KBM-7 (cell line): ENCODE measurements around the gene PSMD9.
A peak's percentile ranks its signal among the peaks of the same experiment; 100 is the strongest.
"Not testable (repeated sequence)": the region's sequence is repeated elsewhere in the genome, so short reads cannot be mapped to it uniquely, and the experiment has no call there.

Experiments used
- DNase-seq: peaks from one replicate; pipeline ENCODE4 v3.0.0-alpha.2; 2015
- in situ Hi-C: fragments of 300-500 bp; cut with MboI; formaldehyde crosslinking; loops from 2 replicates; pipeline ENCODE4 v1.14.3; 2020; ENCODE audit warnings: low sequenced_read_pairs, low pct_unique_long_range_greater_than_20kb, mixed read lengths

The PSMD9 gene

GRCh38 chr12:121871467-121871866 is 17.1 kb upstream of the PSMD9 start:
- in situ Hi-C loops = no loop called here
- DNase-seq = no peak

GRCh38 chr12:121872546-121873215 is 15.9 kb upstream of the PSMD9 start:
- no peak for DNase-seq
- in situ Hi-C loops = no loop called here

GRCh38 chr12:121873216-121873569 is 15.4 kb upstream of the PSMD9 start:
- in situ Hi-C loops = no loop called here
- DNase-seq = no peak

GRCh38 chr12:121874071-121874470 is 14.5 kb upstream of the PSMD9 start:
- DNase-seq = peak; percentile 39
- in situ Hi-C loops = no loop called here

GRCh38 chr12:121875582-121875981 is 13.0 kb upstream of the PSMD9 start:
- DNase-seq = no peak
- in situ Hi-C loops = no loop called here

- DNase-seq, in situ Hi-C loops: not testable (repeated sequence)
Observed at GRCh38 chr12:121876080-121876447, 12.5 kb upstream of the PSMD9 start.

- in situ Hi-C loops = no loop called here
- no peak for DNase-seq
Observed at GRCh38 chr12:121883315-121883660, 5.3 kb upstream of the PSMD9 start.

GRCh38 chr12:121885129-121885528 is 3.5 kb upstream of the PSMD9 start:
- in situ Hi-C loops, DNase-seq: not testable (repeated sequence)

GRCh38 chr12:121888083-121888477 is 510 bp upstream of the PSMD9 start:
- in situ Hi-C loops = no loop called here
- DNase-seq = no peak

GRCh38 chr12:121889274-121889624 is 659 bp downstream of the PSMD9 start:
- in situ Hi-C loops = no loop called here

GRCh38 chr12:121889661-121890060 is 1.1 kb downstream of the PSMD9 start:
- in situ Hi-C loops, DNase-seq: not testable (repeated sequence)

More at GRCh38 chr12:121889274-121889624, 659 bp downstream of the PSMD9 start:
- no peak for DNase-seq

GRCh38 chr12:121892673-121893561 is 4.3 kb downstream of the PSMD9 start:
- DNase-seq = no peak
- in situ Hi-C loops = no loop called here

GRCh38 chr12:121893961-121894460 is 5.4 kb downstream of the PSMD9 start:
- DNase-seq = no peak
- in situ Hi-C loops = no loop called here

- peak; percentile 29 for DNase-seq
- in situ Hi-C loops = no loop called here
Observed at GRCh38 chr12:121894633-121895032, 6.0 kb downstream of the PSMD9 start.

- no peak for DNase-seq
- in situ Hi-C loops = no loop called here
Observed at GRCh38 chr12:121898287-121898686, 9.7 kb downstream of the PSMD9 start.

GRCh38 chr12:121899590-121899989 is 11.0 kb downstream of the PSMD9 start:
- in situ Hi-C loops = no loop called here
- no peak for DNase-seq

- in situ Hi-C loops = no loop called here
- DNase-seq = no peak
Observed at GRCh38 chr12:121903202-121903601, 14.6 kb downstream of the PSMD9 start.

GRCh38 chr12:121905746-121906145 is 17.2 kb downstream of the PSMD9 start:
- in situ Hi-C loops = no loop called here
- DNase-seq = no peak

GRCh38 chr12:121908702-121909101 is 20.1 kb downstream of the PSMD9 start:
- in situ Hi-C loops = no loop called here

GRCh38 chr12:121911824-121912585 is 23.4 kb downstream of the PSMD9 start:
- in situ Hi-C loops = no loop called here
- DNase-seq = no peak

More at GRCh38 chr12:121908702-121909101, 20.1 kb downstream of the PSMD9 start:
- no peak for DNase-seq
